Neural cell (in vitro differentiated cells): ENCODE measurements around the gene EDDM13. TPM values are rescaled to one million over a fixed set of nuclear protein-coding genes. Genes with fewer than 3 reads are reported as not detected.

Experiments
- H2AFZ ChIP-seq: fragments of 200-600, 300-800 bp; sonication (generic), shearing (Covaris generic); 2 replicates; pipeline ENCODE4 v1.6.0; 2014; ENCODE audit warnings: low read depth, mild to moderate bottlenecking, antibody characterized with exemption, low read length, moderate library complexity
- H3F3A ChIP-seq: fragments of 200-600 bp; shearing (Covaris generic); 2 replicates; pipeline ENCODE4 v1.6.1; 2016; ENCODE audit warnings: mild to moderate bottlenecking, moderate library complexity, mixed read lengths, antibody characterized with exemption, low read length; ENCODE audit not compliant: insufficient read depth, poor library complexity, severe bottlenecking
- H3K27ac ChIP-seq: fragments of 200-600, 300-800 bp; sonication (generic), shearing (Covaris generic); 2 replicates; pipeline ENCODE4 v1.5.1; 2014; ENCODE audit warnings: mild to moderate bottlenecking, low read length, moderate library complexity
- H3K27me3 ChIP-seq: fragments of 300-800, 200-600 bp; sonication (generic), shearing (Covaris generic); 2 replicates; pipeline ENCODE4 v1.6.0; 2014; ENCODE audit warnings: mild to moderate bottlenecking, low read depth, low read length, moderate library complexity; ENCODE audit not compliant: insufficient read depth
- H3K36me3 ChIP-seq: fragments of 300-800, 200-600 bp; sonication (generic), shearing (Covaris generic); 2 replicates; pipeline ENCODE4 v1.5.1; 2014; ENCODE audit warnings: mild to moderate bottlenecking, antibody characterized with exemption, low read length, moderate library complexity; ENCODE audit not compliant: insufficient read depth
- H3K4me2 ChIP-seq: fragments of 300-800, 200-600 bp; sonication (generic), shearing (Covaris generic); 2 replicates; pipeline ENCODE4 v1.6.0; 2014; ENCODE audit warnings: mild to moderate bottlenecking, low read length
- H3K4me3 ChIP-seq: fragments of 300-800, 200-600 bp; sonication (generic), shearing (Covaris generic); 2 replicates; pipeline ENCODE4 v1.5.1; 2014; ENCODE audit warnings: mild to moderate bottlenecking, low read length, moderate library complexity
- H3K79me2 ChIP-seq: fragments of 200-600 bp; shearing (Covaris generic); replicated peaks from 2 replicates; pipeline ENCODE4 v1.6.0; 2014; ENCODE audit warnings: mild to moderate bottlenecking, low read length, moderate library complexity; ENCODE audit not compliant: insufficient read depth
- H3K9ac ChIP-seq: fragments of 300-800, 200-600 bp; sonication (generic), shearing (Covaris generic); 2 replicates; pipeline ENCODE4 v1.6.1; 2016; ENCODE audit warnings: mild to moderate bottlenecking, low read length, mixed read lengths
- H3K9me2 ChIP-seq: fragments of 200-600 bp; shearing (Covaris generic); 2 replicates; pipeline ENCODE4 v1.6.1; 2016; ENCODE audit warnings: mild to moderate bottlenecking, low read length, mixed read lengths; ENCODE audit not compliant: insufficient read depth
- H3K9me3 ChIP-seq: fragments of 200-600, 300-800 bp; sonication (generic), shearing (Covaris generic); 2 replicates; pipeline ENCODE4 v1.6.1; 2016; ENCODE audit warnings: mild to moderate bottlenecking, mixed run types, low read length, moderate library complexity, mixed read lengths
- H4K20me1 ChIP-seq: fragments of 200-600 bp; shearing (Covaris generic); 2 replicates; pipeline ENCODE4 v1.6.1; 2016; ENCODE audit warnings: mild to moderate bottlenecking, mixed run types; ENCODE audit not compliant: insufficient read depth
- EP300 ChIP-seq: fragments of 450-650 bp; conservative IDR thresholded peaks from 2 replicates; pipeline ENCODE4 v1.6.1; 2014; ENCODE audit warnings: antibody characterized with exemption, mild to moderate bottlenecking, moderate library complexity; ENCODE audit not compliant: poor library complexity, severe bottlenecking
- EZH2 ChIP-seq: fragments of 200-600, 300-800 bp; shearing (Covaris generic), sonication (generic); IDR thresholded peaks from 2 replicates; pipeline ENCODE4 v1.6.1; 2014; ENCODE audit warnings: antibody characterized with exemption, low read length, borderline replicate concordance, mild to moderate bottlenecking; ENCODE audit not compliant: insufficient read depth, poor library complexity, severe bottlenecking
- MXI1 ChIP-seq: fragments of 450-650 bp; conservative IDR thresholded peaks from 2 replicates; pipeline ENCODE4 v1.6.1; 2014; ENCODE audit warnings: antibody characterized with exemption, mild to moderate bottlenecking; ENCODE audit not compliant: poor library complexity, severe bottlenecking
- POLR2AphosphoS5 ChIP-seq: IDR thresholded peaks from 2 replicates; pipeline ENCODE4 v1.6.1; 2012
- RAD21 ChIP-seq: fragments of 450-650 bp; conservative IDR thresholded peaks from 2 replicates; pipeline ENCODE4 v1.6.1; 2014; ENCODE audit warnings: antibody characterized with exemption, mild to moderate bottlenecking, moderate library complexity
- SMC3 ChIP-seq: fragments of 450-650 bp; conservative IDR thresholded peaks from 2 replicates; pipeline ENCODE4 v1.6.1; 2014; ENCODE audit warnings: antibody characterized with exemption, mild to moderate bottlenecking, moderate library complexity; ENCODE audit not compliant: poor library complexity
- TAF1 ChIP-seq: IDR thresholded peaks from 2 replicates; pipeline ENCODE4 v1.6.1; 2012; ENCODE audit warnings: low read depth
- polyA plus RNA-seq: library from polyadenylated mRNA; depleted of rRNA; stranded (reverse); fragments of >200 nt; gene quantifications from 2 replicates; pipeline ENCODE4 v1.2.3, GENCODE V29; 2014
- TF ChIP-seq, protein P1 (sequence below): fragments of 450-650 bp; IDR thresholded peaks from 2 replicates; pipeline ENCODE4 v1.5.1; 2014; ENCODE audit warnings: antibody characterized with exemption, mild to moderate bottlenecking, moderate library complexity; ENCODE audit not compliant: poor library complexity, severe bottlenecking
- TF ChIP-seq, protein P2 (sequence below): IDR thresholded peaks from 2 replicates; pipeline ENCODE4 v1.6.1; 2012; ENCODE audit warnings: borderline replicate concordance

Gene EDDM13
- polyA plus RNA-seq, 1 donor from 2014 or later = not detected

DNA sequence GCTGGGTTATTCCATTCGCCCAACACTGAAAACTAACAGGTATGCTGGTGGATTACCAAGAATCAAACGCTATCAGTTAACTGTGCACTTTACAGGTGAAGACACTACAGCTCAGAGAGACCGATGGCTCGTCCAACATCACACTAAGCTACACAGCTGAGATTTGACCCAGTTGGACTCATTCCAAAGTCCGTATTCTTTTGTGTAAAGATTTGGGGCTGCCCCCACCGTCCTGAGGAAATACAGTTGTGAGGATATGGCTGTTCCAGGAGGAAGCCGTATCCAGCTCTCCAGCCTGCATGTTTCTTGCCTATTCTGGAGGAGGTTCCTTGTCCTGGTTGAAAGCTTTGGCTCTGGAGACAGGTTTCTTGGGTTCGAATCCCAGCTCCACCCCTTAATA is 37.9 kb downstream of the EDDM13 start:
- peaks cover 3% of the 10 kb centered on the region for H3F3A ChIP-seq
- no peaks in the 10 kb centered on the region for H3K9me3 ChIP-seq
- no peak overlapping the region for H3K9ac ChIP-seq
- H2AFZ ChIP-seq = no peak overlapping the region
- H3K79me2 ChIP-seq = peaks cover 5% of the 10 kb centered on the region
- H3K9me2 ChIP-seq = no peaks in the 10 kb centered on the region
- no peaks in the 10 kb centered on the region for H3K27me3 ChIP-seq
- H4K20me1 ChIP-seq = no peaks in the 10 kb centered on the region
- no peak for TF ChIP-seq EZH2
- no peak for TF ChIP-seq MXI1
- TF ChIP-seq, protein P1, sequence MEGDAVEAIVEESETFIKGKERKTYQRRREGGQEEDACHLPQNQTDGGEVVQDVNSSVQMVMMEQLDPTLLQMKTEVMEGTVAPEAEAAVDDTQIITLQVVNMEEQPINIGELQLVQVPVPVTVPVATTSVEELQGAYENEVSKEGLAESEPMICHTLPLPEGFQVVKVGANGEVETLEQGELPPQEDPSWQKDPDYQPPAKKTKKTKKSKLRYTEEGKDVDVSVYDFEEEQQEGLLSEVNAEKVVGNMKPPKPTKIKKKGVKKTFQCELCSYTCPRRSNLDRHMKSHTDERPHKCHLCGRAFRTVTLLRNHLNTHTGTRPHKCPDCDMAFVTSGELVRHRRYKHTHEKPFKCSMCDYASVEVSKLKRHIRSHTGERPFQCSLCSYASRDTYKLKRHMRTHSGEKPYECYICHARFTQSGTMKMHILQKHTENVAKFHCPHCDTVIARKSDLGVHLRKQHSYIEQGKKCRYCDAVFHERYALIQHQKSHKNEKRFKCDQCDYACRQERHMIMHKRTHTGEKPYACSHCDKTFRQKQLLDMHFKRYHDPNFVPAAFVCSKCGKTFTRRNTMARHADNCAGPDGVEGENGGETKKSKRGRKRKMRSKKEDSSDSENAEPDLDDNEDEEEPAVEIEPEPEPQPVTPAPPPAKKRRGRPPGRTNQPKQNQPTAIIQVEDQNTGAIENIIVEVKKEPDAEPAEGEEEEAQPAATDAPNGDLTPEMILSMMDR = no peak
- no peak for TF ChIP-seq POLR2AphosphoS5
- no peak for TF ChIP-seq SMC3
- no peak for TF ChIP-seq RAD21
- no peak for TF ChIP-seq EP300
- TF ChIP-seq, protein P2, sequence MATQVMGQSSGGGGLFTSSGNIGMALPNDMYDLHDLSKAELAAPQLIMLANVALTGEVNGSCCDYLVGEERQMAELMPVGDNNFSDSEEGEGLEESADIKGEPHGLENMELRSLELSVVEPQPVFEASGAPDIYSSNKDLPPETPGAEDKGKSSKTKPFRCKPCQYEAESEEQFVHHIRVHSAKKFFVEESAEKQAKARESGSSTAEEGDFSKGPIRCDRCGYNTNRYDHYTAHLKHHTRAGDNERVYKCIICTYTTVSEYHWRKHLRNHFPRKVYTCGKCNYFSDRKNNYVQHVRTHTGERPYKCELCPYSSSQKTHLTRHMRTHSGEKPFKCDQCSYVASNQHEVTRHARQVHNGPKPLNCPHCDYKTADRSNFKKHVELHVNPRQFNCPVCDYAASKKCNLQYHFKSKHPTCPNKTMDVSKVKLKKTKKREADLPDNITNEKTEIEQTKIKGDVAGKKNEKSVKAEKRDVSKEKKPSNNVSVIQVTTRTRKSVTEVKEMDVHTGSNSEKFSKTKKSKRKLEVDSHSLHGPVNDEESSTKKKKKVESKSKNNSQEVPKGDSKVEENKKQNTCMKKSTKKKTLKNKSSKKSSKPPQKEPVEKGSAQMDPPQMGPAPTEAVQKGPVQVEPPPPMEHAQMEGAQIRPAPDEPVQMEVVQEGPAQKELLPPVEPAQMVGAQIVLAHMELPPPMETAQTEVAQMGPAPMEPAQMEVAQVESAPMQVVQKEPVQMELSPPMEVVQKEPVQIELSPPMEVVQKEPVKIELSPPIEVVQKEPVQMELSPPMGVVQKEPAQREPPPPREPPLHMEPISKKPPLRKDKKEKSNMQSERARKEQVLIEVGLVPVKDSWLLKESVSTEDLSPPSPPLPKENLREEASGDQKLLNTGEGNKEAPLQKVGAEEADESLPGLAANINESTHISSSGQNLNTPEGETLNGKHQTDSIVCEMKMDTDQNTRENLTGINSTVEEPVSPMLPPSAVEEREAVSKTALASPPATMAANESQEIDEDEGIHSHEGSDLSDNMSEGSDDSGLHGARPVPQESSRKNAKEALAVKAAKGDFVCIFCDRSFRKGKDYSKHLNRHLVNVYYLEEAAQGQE = no peak
- TF ChIP-seq TAF1 = no peak
- no peaks in the 10 kb centered on the region for H3K36me3 ChIP-seq
- no peak overlapping the region for H3K4me2 ChIP-seq
- no peak overlapping the region for H3K4me3 ChIP-seq
- no peak overlapping the region for H3K27ac ChIP-seq

DNA sequence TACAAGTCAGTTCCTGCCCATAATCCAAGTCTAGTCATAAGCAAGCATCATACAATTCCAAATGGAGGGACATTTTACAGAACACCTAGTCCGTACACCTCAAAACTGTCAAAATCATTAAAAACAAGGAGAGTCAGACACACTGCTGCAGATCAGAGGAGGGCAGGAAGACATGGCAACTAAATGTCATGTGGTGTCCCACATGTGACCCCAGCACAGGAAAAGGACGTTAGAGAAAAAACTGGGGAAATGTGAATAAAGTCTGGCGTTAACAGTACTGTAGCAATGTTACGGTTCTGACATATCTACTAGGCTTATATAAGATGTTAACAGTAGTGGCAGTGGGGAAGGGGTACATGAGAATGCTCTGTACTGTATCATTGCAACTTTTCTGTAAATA is 39.8 kb downstream of the EDDM13 start:
- Histone ChIP-seq H3K9me3 (no peaks in the 10 kb centered on the region), H3K27ac (no peak overlapping the region), H3K79me2 (peaks cover 5% of the 10 kb centered on the region), H3K9ac (no peak overlapping the region), H3K4me2 (no peak overlapping the region), H3K27me3 (no peaks in the 10 kb centered on the region), H4K20me1 (no peaks in the 10 kb centered on the region), H3F3A (peaks cover 3% of the 10 kb centered on the region), H3K36me3 (no peaks in the 10 kb centered on the region), H2AFZ (no peak overlapping the region), H3K4me3 (peak overlapping the region; percentile 72), H3K9me2 (no peaks in the 10 kb centered on the region)
- no peak for TF ChIP-seq TAF1
- TF ChIP-seq MXI1 = no peak
- no peak for TF ChIP-seq SMC3
- TF ChIP-seq EZH2 = no peak
- TF ChIP-seq RAD21 = no peak
- TF ChIP-seq, protein P2 = no peak
- no peak for TF ChIP-seq EP300
- TF ChIP-seq POLR2AphosphoS5 = no peak
- TF ChIP-seq, protein P1 = no peak
